Measurements from ENCODE around the gene UBE2D2. TPM values are rescaled to one million over a fixed set of nuclear protein-coding genes. Genes with fewer than 3 reads are reported as not detected.

UBE2D2 gene
- total and polyA plus RNA-seq, 5 experiments from 2014 or later: 223 to 403 (median 356) TPM

Other genes with a start within 250 kb of the UBE2D2 start
- gene PAIP2, start 219.5 kb upstream of the UBE2D2 start, total RNA-seq: 100 to 1,000 TPM; 129 to 150 TPM
- 100 to 1,000 TPM; 359 to 455 (median 406) TPM for gene PAIP2, start 219.5 kb upstream of the UBE2D2 start, polyA plus RNA-seq
- gene SLC23A1, start 178.0 kb upstream of the UBE2D2 start, total RNA-seq: under 1 TPM in 1 of 2 experiments, not detected in 1; 0.34 TPM
- gene SLC23A1, start 178.0 kb upstream of the UBE2D2 start, polyA plus RNA-seq: under 1 TPM in 1 of 3 donors, not detected in 2; 0.15 TPM
- 1 to 10 TPM; 2.2 to 2.5 TPM for gene MZB1, start 171.4 kb upstream of the UBE2D2 start, total RNA-seq
- gene MZB1, start 171.4 kb upstream of the UBE2D2 start, polyA plus RNA-seq: under 1 TPM in 2 of 3 donors, not detected in 1; 0.37 to 0.84 TPM
- gene PROB1, start 166.2 kb upstream of the UBE2D2 start, total RNA-seq: under 1 TPM; 0.75 to 0.88 TPM
- gene PROB1, start 166.2 kb upstream of the UBE2D2 start, polyA plus RNA-seq: under 1 TPM; 0.03 to 0.32 (median 0.11) TPM
- gene SPATA24, start 157.2 kb upstream of the UBE2D2 start, total RNA-seq: 1 to 10 TPM; 4.4 to 4.6 TPM
- gene SPATA24, start 157.2 kb upstream of the UBE2D2 start, polyA plus RNA-seq: 1 to 10 TPM; 2.9 to 8.7 (median 4.3) TPM
- gene DNAJC18, start 121.8 kb upstream of the UBE2D2 start, total RNA-seq: 1 to 10 TPM; 3.8 to 5.5 TPM
- 1 to 10 TPM; 2.8 to 9.1 (median 5.1) TPM for gene DNAJC18, start 121.8 kb upstream of the UBE2D2 start, polyA plus RNA-seq
- not detected for gene ECSCR, start 98.6 kb upstream of the UBE2D2 start, total RNA-seq
- gene ECSCR, start 98.6 kb upstream of the UBE2D2 start, polyA plus RNA-seq: under 1 TPM in 1 of 3 donors, not detected in 2; 0.36 TPM
- gene SMIM33, start 90.3 kb upstream of the UBE2D2 start, total RNA-seq: under 1 TPM in 1 of 2 experiments, not detected in 1; 0.13 TPM
- under 1 TPM; 0.17 to 0.43 (median 0.30) TPM for gene SMIM33, start 90.3 kb upstream of the UBE2D2 start, polyA plus RNA-seq
- gene STING1, start 78.6 kb upstream of the UBE2D2 start, total RNA-seq: 10 to 100 TPM; 65.3 to 68.1 TPM
- gene STING1, start 78.6 kb upstream of the UBE2D2 start, polyA plus RNA-seq: 10 to 100 TPM; 40.6 to 87.3 (median 45.1) TPM
- gene CXXC5, start 87.0 kb downstream of the UBE2D2 start, total RNA-seq: 1 to 10 TPM; 6.8 to 8.3 TPM
- 10 to 100 TPM in 1 of 3 donors, 1 to 10 TPM in 2; 2.6 to 24.6 (median 3.7) TPM for gene CXXC5, start 87.0 kb downstream of the UBE2D2 start, polyA plus RNA-seq
- under 1 TPM; 0.08 to 0.19 TPM for gene PSD2, start 234.5 kb downstream of the UBE2D2 start, total RNA-seq
- under 1 TPM in 1 of 3 donors, not detected in 2; 0.08 TPM for gene PSD2, start 234.5 kb downstream of the UBE2D2 start, polyA plus RNA-seq